Keratinocyte (primary cell): ENCODE measurements around the gene ARVCF. TPM values are rescaled to one million over a fixed set of nuclear protein-coding genes. Genes with fewer than 3 reads are reported as not detected.

Source experiments
- DNase-seq: peaks from one replicate; pipeline ENCODE4 v3.0.0-alpha.2; 2011; ENCODE audit warnings: low read depth, missing footprints, low spot score
- FAIRE-seq: peaks from 2 replicates; lab custom pipeline; 2011; peaks lifted over from hg19 to GRCh38; lab: Jason Lieb, UNC
- H2AFZ ChIP-seq: 2 replicates; pipeline ENCODE4 v1.6.0; 2012; ENCODE audit warnings: low read length, control low read depth, inconsistent platforms; ENCODE audit not compliant: control insufficient read depth
- H3K27ac ChIP-seq: 2 replicates; pipeline ENCODE4 v1.5.1; 2011; ENCODE audit warnings: low read length; ENCODE audit not compliant: control insufficient read depth, insufficient read depth
- H3K27me3 ChIP-seq: 3 replicates; pipeline ENCODE4 v1.6.0; 2011; ENCODE audit warnings: low read length; ENCODE audit not compliant: control insufficient read depth, insufficient read depth; ENCODE audit errors: extremely low read depth
- H3K36me3 ChIP-seq, 2 experiments: 2 replicates in 1 of 2; 3 replicates in 1 of 2; pipeline ENCODE4 v1.5.1; 2011; ENCODE audit warnings: low read length in 2 of 2, mild to moderate bottlenecking in 1 of 2; ENCODE audit not compliant: control insufficient read depth in 2 of 2, insufficient read depth in 2 of 2; ENCODE audit errors: extremely low read depth in 1 of 2
- H3K4me1 ChIP-seq: 3 replicates; pipeline ENCODE4 v1.5.1; 2011; ENCODE audit warnings: low read length; ENCODE audit not compliant: control insufficient read depth, insufficient read depth; ENCODE audit errors: extremely low read depth
- H3K4me2 ChIP-seq: 3 replicates; pipeline ENCODE4 v1.6.0; 2011; ENCODE audit warnings: low read depth, low read length; ENCODE audit not compliant: control insufficient read depth, insufficient read depth; ENCODE audit errors: extremely low read depth
- H3K4me3 ChIP-seq, 3 experiments: fragments of 200-600 bp in 1 of 3; sonication (generic) in 1 of 3; 2 replicates in 2 of 3; 3 replicates in 1 of 3; pipeline ENCODE4 v1.5.1; 2011 to 2016; ENCODE audit warnings: low read length in 3 of 3, mild to moderate bottlenecking in 3 of 3, control low read depth in 2 of 3, inconsistent platforms in 1 of 3, low read depth in 1 of 3, mixed read lengths in 1 of 3, mixed run types in 1 of 3, moderate library complexity in 1 of 3; ENCODE audit not compliant: control insufficient read depth in 2 of 3, insufficient read depth in 2 of 3; ENCODE audit errors: extremely low read depth in 1 of 3
- H3K79me2 ChIP-seq: 2 replicates; pipeline ENCODE4 v1.6.0; 2012; ENCODE audit warnings: low read length; ENCODE audit not compliant: control insufficient read depth, insufficient read depth
- H3K9ac ChIP-seq: 3 replicates; pipeline ENCODE4 v1.6.0; 2011; ENCODE audit warnings: low read length; ENCODE audit not compliant: control insufficient read depth, insufficient read depth; ENCODE audit errors: extremely low read depth
- H3K9me1 ChIP-seq: 3 replicates; pipeline ENCODE4 v1.6.0; 2011; ENCODE audit warnings: low read length; ENCODE audit not compliant: control insufficient read depth, insufficient read depth; ENCODE audit errors: extremely low read depth
- H3K9me3 ChIP-seq: 2 replicates; pipeline ENCODE4 v1.5.1; 2012; ENCODE audit warnings: low read depth, low read length; ENCODE audit not compliant: control insufficient read depth
- H4K20me1 ChIP-seq: 3 replicates; pipeline ENCODE4 v1.6.0; 2011; ENCODE audit warnings: low read length; ENCODE audit not compliant: control insufficient read depth, insufficient read depth; ENCODE audit errors: extremely low read depth
- CTCF ChIP-seq, 3 experiments: IDR thresholded peaks in 1 of 3; conservative IDR thresholded peaks in 1 of 3; optimal IDR thresholded peaks in 1 of 3; 2 replicates in 2 of 3; 3 replicates in 1 of 3; pipeline versions ENCODE3 to v1.5.1; 2011; ENCODE audit warnings: low read length in 3 of 3, mild to moderate bottlenecking in 3 of 3, moderate library complexity in 2 of 3, control low read depth in 1 of 3, inconsistent platforms in 1 of 3; ENCODE audit not compliant: insufficient read depth in 2 of 3; ENCODE audit errors: extremely low read depth in 1 of 3
- EZH2 ChIP-seq: IDR thresholded peaks from one replicate; pipeline ENCODE4 v1.6.1; 2012; ENCODE audit warnings: inconsistent platforms, mild to moderate bottlenecking, low read length, moderate library complexity
- dilution Hi-C: fragments of 300-500 bp; cut with MboI; formaldehyde crosslinking; loops from one replicate; pipeline ENCODE4 v1.7.0; 2020; ENCODE audit warnings: low sequenced_read_pairs; ENCODE audit not compliant: extremely low pct_ligation_motif_present
- polyA plus RNA-seq, 5 experiments: library from polyadenylated mRNA; depleted of rRNA in 3 of 5; stranded (reverse) in 3 of 5; stranded (forward) in 1 of 5; unstranded in 1 of 5; fragments of >200 nt; gene quantifications; 1 replicate in 1 of 5; 2 replicates in 3 of 5; 3 replicates in 1 of 5; pipeline versions ENCODE4 v1.2.1 to v1.2.3, GENCODE V29; 2011 to 2012; ENCODE audit warnings: missing spikeins in 2 of 5, low read depth in 1 of 5, low replicate concordance in 1 of 5

Gene ARVCF
- polyA plus RNA-seq, 1 donor (not counting 4 experiments of a cell fraction or from before 2014, with no cell fraction given): 5.7 TPM

GRCh38 chr22:19963863-19964642, 52.6 kb downstream of the ARVCF start:
- TF ChIP-seq EZH2: no peak
- no peak for TF ChIP-seq CTCF (optimal IDR thresholded peaks at IDR 0.05 in 1 of 3, IDR thresholded peaks at IDR 0.05 in 1 of 3, conservative IDR thresholded peaks at IDR 0.05 in 1 of 3; ENCODE audit: extremely low read depth in 1 of 3, insufficient read depth in 2 of 3, low read length in 3 of 3)
- no peak overlapping the region for H2AFZ ChIP-seq
- FAIRE-seq (no peak), DNase-seq (no peak)
- peaks cover 13 to 27% of the 10 kb centered on the region in 2 experiments for H3K36me3 ChIP-seq
- peak overlapping the region; percentile 70 for H3K4me2 ChIP-seq
- H3K9me3 ChIP-seq: no peaks in the 10 kb centered on the region
- peak overlapping the region; percentile 57 for H3K27ac ChIP-seq
- dilution Hi-C loops: no loop called here
- peaks cover 32% of the 10 kb centered on the region for H3K4me1 ChIP-seq
- peak overlapping the region; percentile 61 for H3K9ac ChIP-seq
- no peaks in the 10 kb centered on the region for H3K27me3 ChIP-seq
- H3K9me1 ChIP-seq: no peaks in the 10 kb centered on the region
- H3K4me3 ChIP-seq: peak overlapping the region in 1 of 3 experiments; percentile 51
- peaks cover 9% of the 10 kb centered on the region for H3K79me2 ChIP-seq
- no peaks in the 10 kb centered on the region for H4K20me1 ChIP-seq

GRCh38 chr22:19962909-19963806, 53.5 kb downstream of the ARVCF start:
- peak overlapping the region; percentile 57 for H3K27ac ChIP-seq
- H2AFZ ChIP-seq: no peak overlapping the region
- H4K20me1 ChIP-seq: no peaks in the 10 kb centered on the region
- H3K9me3 ChIP-seq: no peaks in the 10 kb centered on the region
- H3K79me2 ChIP-seq: peaks cover 9% of the 10 kb centered on the region
- TF ChIP-seq EZH2 (no peak), CTCF (optimal IDR thresholded peaks at IDR 0.05 in 1 of 3, IDR thresholded peaks at IDR 0.05 in 1 of 3, conservative IDR thresholded peaks at IDR 0.05 in 1 of 3; ENCODE audit: extremely low read depth in 1 of 3, insufficient read depth in 2 of 3, low read length in 3 of 3) (no peak)
- no peaks in the 10 kb centered on the region for H3K9me1 ChIP-seq
- DNase-seq: peak; percentile 84
- dilution Hi-C loops: no loop called here
- peak overlapping the region; percentile 70 for H3K4me2 ChIP-seq
- FAIRE-seq: peak; percentile 73
- H3K9ac ChIP-seq: peak overlapping the region; percentile 61
- peak overlapping the region; percentile 30 to 51 (median 40) for H3K4me3 ChIP-seq
- H3K4me1 ChIP-seq: peaks cover 37% of the 10 kb centered on the region
- peaks cover 11 to 23% of the 10 kb centered on the region in 2 experiments for H3K36me3 ChIP-seq
- no peaks in the 10 kb centered on the region for H3K27me3 ChIP-seq
